WI38 (cell line): ENCODE measurements around the gene RIMBP2.

Source experiments
- H3K4me3 ChIP-seq: 2 replicates; pipeline ENCODE4 v1.5.1; 2011; ENCODE audit warnings: low read depth, mild to moderate bottlenecking, control low read depth, low read length
- TF ChIP-seq, protein P1 (sequence below): IDR thresholded peaks from 2 replicates; pipeline ENCODE4 v1.5.1; 2012; ENCODE audit warnings: low read depth, mild to moderate bottlenecking, control low read depth, low read length

The RIMBP2 gene

DNA sequence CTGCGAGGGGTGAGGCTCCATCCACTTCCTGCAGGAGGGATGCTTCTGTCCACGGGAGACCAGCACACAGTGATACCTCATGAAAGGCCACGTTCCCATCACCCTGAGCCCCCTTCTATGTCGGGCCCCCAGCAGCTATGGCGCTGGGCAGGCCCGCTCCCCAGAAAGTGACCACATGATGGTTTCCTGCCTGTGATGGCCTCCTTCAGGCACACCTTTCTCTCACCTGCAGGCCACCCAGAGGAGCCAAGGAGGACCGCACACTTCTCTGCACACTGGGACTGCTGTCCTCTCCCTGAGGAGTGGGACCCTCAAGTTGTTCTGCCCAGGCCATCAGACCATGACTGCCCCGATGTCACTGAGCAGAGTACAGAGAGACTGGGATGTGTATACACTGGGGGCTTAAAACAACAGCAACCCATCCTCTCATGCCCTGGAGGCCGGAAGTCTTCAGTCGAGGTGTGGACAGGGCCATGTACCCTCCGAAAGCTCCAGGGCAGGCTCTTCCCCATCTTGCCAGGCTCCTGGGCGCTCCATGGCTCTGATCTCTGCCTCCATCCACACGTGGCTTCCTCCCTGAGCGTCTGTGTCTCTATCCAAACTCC lies 219.5 kb downstream of the RIMBP2 start:
- H3K4me3 ChIP-seq, result no peak overlapping the region
- TF ChIP-seq, protein P1, sequence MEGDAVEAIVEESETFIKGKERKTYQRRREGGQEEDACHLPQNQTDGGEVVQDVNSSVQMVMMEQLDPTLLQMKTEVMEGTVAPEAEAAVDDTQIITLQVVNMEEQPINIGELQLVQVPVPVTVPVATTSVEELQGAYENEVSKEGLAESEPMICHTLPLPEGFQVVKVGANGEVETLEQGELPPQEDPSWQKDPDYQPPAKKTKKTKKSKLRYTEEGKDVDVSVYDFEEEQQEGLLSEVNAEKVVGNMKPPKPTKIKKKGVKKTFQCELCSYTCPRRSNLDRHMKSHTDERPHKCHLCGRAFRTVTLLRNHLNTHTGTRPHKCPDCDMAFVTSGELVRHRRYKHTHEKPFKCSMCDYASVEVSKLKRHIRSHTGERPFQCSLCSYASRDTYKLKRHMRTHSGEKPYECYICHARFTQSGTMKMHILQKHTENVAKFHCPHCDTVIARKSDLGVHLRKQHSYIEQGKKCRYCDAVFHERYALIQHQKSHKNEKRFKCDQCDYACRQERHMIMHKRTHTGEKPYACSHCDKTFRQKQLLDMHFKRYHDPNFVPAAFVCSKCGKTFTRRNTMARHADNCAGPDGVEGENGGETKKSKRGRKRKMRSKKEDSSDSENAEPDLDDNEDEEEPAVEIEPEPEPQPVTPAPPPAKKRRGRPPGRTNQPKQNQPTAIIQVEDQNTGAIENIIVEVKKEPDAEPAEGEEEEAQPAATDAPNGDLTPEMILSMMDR, result no peak

DNA sequence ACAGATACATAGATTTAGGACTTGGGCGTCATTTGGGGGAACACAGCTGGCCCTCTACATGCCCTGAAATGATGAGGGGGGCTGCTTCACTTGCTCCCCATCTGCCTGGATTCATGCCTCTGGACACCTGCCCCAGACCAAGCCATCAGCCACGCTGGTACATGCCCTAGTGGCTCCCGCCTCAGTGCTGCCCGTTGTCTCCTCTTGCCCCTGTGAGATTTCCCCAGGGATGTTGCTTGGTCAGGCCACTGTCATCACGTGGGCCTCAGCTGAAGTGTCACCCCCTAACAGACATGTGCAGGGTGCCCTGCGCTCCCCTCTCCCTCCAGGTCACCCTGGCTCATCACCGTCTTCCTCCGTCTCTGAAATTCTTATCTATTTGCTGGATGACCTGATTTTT lies 220.9 kb downstream of the RIMBP2 start:
- H3K4me3 ChIP-seq, result no peak overlapping the region
- TF ChIP-seq, protein P1, result no peak

DNA sequence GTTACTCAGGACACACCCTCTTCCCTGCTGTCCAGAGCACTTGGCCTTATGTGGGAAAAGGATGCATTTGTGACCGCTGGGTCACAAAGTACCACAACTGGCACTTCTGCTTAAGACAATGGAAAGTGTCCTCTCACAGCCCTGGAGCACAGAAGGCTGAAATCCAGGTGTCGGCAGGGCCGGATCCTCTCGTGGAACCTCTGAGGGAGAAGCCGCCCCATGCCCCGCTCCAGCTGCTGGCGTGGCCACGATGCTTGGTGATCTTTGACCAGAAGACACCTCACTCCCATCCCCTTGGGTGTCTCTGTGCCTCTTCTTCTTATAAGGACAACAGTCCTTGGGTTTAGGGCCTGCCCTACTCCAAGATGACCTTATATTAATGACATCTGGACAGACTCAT lies 221.4 kb downstream of the RIMBP2 start:
- TF ChIP-seq, protein P1, result no peak
- H3K4me3 ChIP-seq, result no peak overlapping the region

DNA sequence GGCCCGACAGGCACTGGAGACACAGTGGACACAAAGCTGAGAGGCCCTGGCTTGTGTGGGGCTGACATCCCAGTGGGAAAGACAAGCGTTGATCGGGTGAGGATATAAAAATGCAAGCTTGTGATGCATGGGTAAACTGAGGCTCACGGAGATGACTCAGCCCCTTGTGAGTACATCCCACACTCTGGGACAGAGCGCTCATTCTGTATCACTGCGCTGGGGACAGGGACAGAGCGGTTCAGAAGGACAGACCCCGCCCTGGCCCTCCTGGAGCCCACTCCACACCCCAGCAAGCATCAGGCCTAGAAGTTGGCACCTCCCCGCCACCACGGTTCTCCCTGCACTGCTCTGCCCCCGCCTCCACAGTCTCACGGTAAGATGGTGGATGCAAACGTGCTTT lies 222.1 kb downstream of the RIMBP2 start:
- no peak overlapping the region for H3K4me3 ChIP-seq
- TF ChIP-seq, protein P1, result no peak

DNA sequence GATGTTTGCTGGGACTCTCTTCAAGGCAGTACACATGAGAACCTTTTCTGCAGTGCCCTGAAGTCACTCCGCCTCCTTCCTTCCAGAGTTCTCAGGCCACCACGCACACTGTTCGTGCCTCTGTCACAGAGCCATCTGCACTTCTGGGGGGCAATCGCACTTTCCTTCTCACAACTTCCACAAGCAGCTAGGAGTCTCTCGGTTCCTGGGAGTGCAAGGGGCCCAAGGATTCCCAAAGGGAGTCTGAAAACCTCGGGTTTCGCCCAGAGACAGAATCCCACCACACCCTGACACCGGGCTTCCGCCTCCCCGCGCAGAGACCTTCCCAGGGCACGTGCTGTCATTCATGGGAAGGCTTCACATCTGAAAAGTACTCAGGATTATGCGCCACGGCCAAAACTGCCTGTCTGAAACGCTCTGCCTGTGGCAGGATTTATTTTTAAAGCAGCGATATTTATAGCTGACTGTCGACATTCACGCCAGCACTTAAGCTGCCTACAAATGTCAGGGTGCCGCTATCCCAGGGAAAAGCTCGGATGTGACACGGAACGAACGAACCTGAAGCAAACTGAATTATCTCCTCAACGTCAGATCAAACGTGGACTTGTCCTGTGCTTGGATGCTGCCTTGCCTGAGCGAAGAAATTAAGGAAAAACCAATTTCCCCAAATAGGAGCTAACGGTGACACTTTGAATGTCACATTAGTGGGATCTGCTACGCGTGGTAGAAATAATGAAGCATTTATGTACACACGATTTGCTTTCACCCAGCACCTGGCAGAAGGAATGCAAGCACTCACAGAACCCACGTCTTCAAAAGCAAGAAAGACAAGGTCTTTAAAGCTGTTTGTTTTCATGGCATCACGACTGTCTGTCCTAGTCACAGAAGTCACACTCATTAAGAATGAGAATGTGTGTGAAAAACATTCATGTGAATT lies 224.4 kb downstream of the RIMBP2 start:
- H3K4me3 ChIP-seq, result no peak overlapping the region
- TF ChIP-seq, protein P1, result no peak

DNA sequence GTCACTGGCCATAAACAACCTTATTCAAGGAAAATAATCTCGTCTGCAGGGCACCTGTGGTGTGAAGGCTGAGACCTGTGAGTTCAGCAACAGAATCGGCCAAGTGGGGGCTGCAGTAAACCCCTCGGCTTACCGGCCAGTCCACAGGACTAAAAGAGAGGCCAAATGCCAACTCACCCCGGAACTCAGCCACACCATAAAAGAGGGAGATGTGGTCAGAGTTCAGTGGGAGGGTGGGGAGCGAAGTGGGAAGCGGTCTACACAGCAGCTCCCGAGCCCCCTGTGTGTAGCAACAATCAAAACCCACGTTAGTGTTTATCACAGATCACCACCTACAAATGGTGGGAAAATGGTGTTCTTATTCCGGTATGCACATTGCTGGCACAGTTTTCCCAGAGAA lies 225.4 kb downstream of the RIMBP2 start:
- TF ChIP-seq, protein P1, result no peak
- H3K4me3 ChIP-seq, result no peak overlapping the region

DNA sequence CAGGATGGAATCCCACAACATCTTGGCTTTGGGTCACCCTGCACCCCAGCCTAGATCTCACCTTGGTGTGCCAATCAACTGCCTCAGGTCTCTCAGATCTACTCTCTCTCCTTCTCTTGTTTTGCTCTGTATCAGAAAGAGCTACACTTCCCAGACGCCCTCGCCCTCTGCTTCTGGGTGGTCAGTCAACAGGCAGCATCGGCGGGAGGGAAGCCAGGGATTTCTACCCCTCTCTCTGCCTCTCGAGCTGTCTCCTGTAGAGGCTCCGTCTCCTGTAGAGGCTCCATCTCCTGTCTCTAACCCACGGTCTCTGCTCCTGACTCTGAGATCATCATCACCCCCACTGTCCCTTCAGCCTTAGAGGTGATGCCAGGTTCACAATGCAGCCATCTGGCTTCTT lies 226.8 kb downstream of the RIMBP2 start:
- no peak overlapping the region for H3K4me3 ChIP-seq
- TF ChIP-seq, protein P1, result no peak
